Breast epithelium (tissue), 3 donors: ENCODE results near the gene WDR7.

Source experiments
- POLR2A ChIP-seq: fragments of 450-650 bp; IDR thresholded peaks from one replicate; pipeline ENCODE4 v1.6.1; 2016; ENCODE audit warnings: antibody characterized with exemption, mild to moderate bottlenecking, moderate library complexity
- POLR2AphosphoS5 ChIP-seq, 3 donors: sonication (generic); formaldehyde crosslinking; IDR thresholded peaks; one replicate each; pipeline ENCODE4 v1.6.1; 2017; ENCODE audit warnings: antibody characterized with exemption in 3 of 3
- TF ChIP-seq, protein P1 (sequence below), 3 donors: fragments of 450-650 bp; IDR thresholded peaks; one replicate each; pipeline ENCODE4 v1.5.1; 2016 to 2017; ENCODE audit warnings: antibody characterized with exemption in 3 of 3, mild to moderate bottlenecking in 3 of 3, moderate library complexity in 3 of 3

DNA sequence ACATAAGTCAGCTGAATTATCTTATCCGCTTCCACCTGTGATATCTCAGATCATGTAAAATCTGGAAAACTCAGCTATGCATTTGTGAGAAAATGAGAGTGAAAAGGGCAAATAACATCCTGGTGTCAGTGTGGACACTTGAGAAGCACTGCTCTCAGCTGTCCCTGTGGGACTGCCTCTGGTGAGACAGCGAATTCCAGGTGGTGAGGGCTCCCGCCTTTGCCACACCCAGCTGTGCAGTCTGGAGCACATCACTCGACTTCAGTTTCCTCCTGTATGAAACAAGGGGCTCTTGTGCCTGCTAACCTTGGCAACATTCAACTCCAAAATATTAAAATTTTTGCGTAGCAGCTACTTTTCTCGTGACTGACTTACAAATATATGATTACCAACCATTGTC lies 300.9 kb downstream of the WDR7 start:
- TF ChIP-seq, protein P1, sequence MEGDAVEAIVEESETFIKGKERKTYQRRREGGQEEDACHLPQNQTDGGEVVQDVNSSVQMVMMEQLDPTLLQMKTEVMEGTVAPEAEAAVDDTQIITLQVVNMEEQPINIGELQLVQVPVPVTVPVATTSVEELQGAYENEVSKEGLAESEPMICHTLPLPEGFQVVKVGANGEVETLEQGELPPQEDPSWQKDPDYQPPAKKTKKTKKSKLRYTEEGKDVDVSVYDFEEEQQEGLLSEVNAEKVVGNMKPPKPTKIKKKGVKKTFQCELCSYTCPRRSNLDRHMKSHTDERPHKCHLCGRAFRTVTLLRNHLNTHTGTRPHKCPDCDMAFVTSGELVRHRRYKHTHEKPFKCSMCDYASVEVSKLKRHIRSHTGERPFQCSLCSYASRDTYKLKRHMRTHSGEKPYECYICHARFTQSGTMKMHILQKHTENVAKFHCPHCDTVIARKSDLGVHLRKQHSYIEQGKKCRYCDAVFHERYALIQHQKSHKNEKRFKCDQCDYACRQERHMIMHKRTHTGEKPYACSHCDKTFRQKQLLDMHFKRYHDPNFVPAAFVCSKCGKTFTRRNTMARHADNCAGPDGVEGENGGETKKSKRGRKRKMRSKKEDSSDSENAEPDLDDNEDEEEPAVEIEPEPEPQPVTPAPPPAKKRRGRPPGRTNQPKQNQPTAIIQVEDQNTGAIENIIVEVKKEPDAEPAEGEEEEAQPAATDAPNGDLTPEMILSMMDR (IDR thresholded peaks at IDR 0.05), result no peak
- TF ChIP-seq POLR2A (no peak), POLR2AphosphoS5 (IDR thresholded peaks at IDR 0.05) (no peak)
